ENCODE measurements around the gene PNKP.

Gene PNKP

GRCh38 chr19:49895566-49896297, 28.4 kb upstream of the PNKP start:
- Histone ChIP-seq H3K4me1 (ENCODE audit: control extremely low read depth in 1 of 4, control insufficient read depth in 4 of 4, insufficient read depth in 4 of 4, low read length in 3 of 4) (peaks cover 0 to 30% (median 30%) of the 10 kb centered on the region in 4 experiments), H3K4me3 (ENCODE audit: control insufficient read depth in 1 of 7, extremely low read depth in 1 of 7, insufficient read depth in 4 of 7, low read depth in 2 of 7, low read length in 6 of 7) (peak overlapping the region in 1 of 7 experiments; percentile 16), H3K9me3 (ENCODE audit: control extremely low read depth in 1 of 5, control insufficient read depth in 4 of 5, insufficient read depth in 2 of 5, low read depth in 1 of 5, low read length in 4 of 5) (no peaks in the 10 kb centered on the region), H3K36me3 (ENCODE audit: control insufficient read depth in 4 of 4, insufficient read depth in 4 of 4, low read length in 3 of 4) (no peaks in the 10 kb centered on the region), H3K27me3 (replicated peaks in 2 of 5; ENCODE audit: control insufficient read depth in 4 of 5, insufficient read depth in 5 of 5, low read length in 4 of 5) (peaks cover 0 to 9% (median 3%) of the 10 kb centered on the region in 5 experiments), H3K27ac (ENCODE audit: insufficient read depth in 1 of 2, low read depth in 1 of 2, low read length in 2 of 2, poor library complexity in 1 of 2, severe bottlenecking in 2 of 2) (no peak overlapping the region)
- DNase-seq = no peak
- WGBS (ENCODE audit: insufficient coverage) = 84% methylated on average over 11 of the region's 17 CpGs
- POLR2A ChIA-PET = no interaction called here
- CTCF ChIA-PET = interaction anchor here (1.1 to 1.7 kb wide), 3 partner anchors 19 to 34 kb away, joined by 3 to 5 read pairs (median 3); partner anchors contain the start of gene NUP62

GRCh38 chr19:49894879-49895565, 27.6 kb upstream of the PNKP start:
- no peak overlapping the region for H3K27ac ChIP-seq (ENCODE audit: insufficient read depth in 1 of 2, low read depth in 1 of 2, low read length in 2 of 2, poor library complexity in 1 of 2, severe bottlenecking in 2 of 2)
- H3K4me1 ChIP-seq (ENCODE audit: control extremely low read depth in 1 of 4, control insufficient read depth in 4 of 4, insufficient read depth in 4 of 4, low read length in 3 of 4) = peaks cover 0 to 34% (median 32%) of the 10 kb centered on the region in 4 experiments
- DNase-seq = no peak
- H3K27me3 ChIP-seq (replicated peaks in 2 of 5; ENCODE audit: control insufficient read depth in 4 of 5, insufficient read depth in 5 of 5, low read length in 4 of 5) = peaks cover 0 to 13% (median 3%) of the 10 kb centered on the region in 5 experiments
- H3K4me3 ChIP-seq (ENCODE audit: control insufficient read depth in 1 of 7, extremely low read depth in 1 of 7, insufficient read depth in 4 of 7, low read depth in 2 of 7, low read length in 6 of 7) = no peak overlapping the region
- no peaks in the 10 kb centered on the region for H3K9me3 ChIP-seq (ENCODE audit: control extremely low read depth in 1 of 5, control insufficient read depth in 4 of 5, insufficient read depth in 2 of 5, low read depth in 1 of 5, low read length in 4 of 5)
- 95% methylated on average over 12 of the region's 17 CpGs for WGBS (ENCODE audit: insufficient coverage)
- CTCF ChIA-PET = interaction anchor here (1.1 to 1.7 kb wide), 2 partner anchors 19 to 24 kb away, joined by 3 to 5 read pairs; no protein-coding TSS in a partner anchor
- POLR2A ChIA-PET = interaction anchor here (0.6 to 1.4 kb wide), 3 partner anchors 17 to 48 kb away, joined by 3 read pairs; partner anchors contain the start of genes AKT1S1, NUP62 and TBC1D17
- no peaks in the 10 kb centered on the region for H3K36me3 ChIP-seq (ENCODE audit: control insufficient read depth in 4 of 4, insufficient read depth in 4 of 4, low read length in 3 of 4)

- no peak for DNase-seq
- ChIA-PET POLR2A (interaction anchor here (0.6 to 1.4 kb wide), 4 partner anchors 17 to 694 kb away, joined by 3 read pairs; partner anchors contain the start of genes AKT1S1, NUP62 and TBC1D17), CTCF (interaction anchor here (1.2 kb wide), 1 partner anchor 24 kb away, joined by 4 read pairs; no protein-coding TSS in a partner anchor)
- Histone ChIP-seq H3K36me3 (ENCODE audit: control insufficient read depth in 4 of 4, insufficient read depth in 4 of 4, low read length in 3 of 4) (no peaks in the 10 kb centered on the region), H3K4me1 (ENCODE audit: control extremely low read depth in 1 of 4, control insufficient read depth in 4 of 4, insufficient read depth in 4 of 4, low read length in 3 of 4) (peaks cover 0 to 39% (median 33%) of the 10 kb centered on the region in 4 experiments), H3K9me3 (ENCODE audit: control extremely low read depth in 1 of 5, control insufficient read depth in 4 of 5, insufficient read depth in 2 of 5, low read depth in 1 of 5, low read length in 4 of 5) (no peaks in the 10 kb centered on the region), H3K27me3 (replicated peaks in 2 of 5; ENCODE audit: control insufficient read depth in 4 of 5, insufficient read depth in 5 of 5, low read length in 4 of 5) (peaks cover 0 to 21% (median 6%) of the 10 kb centered on the region in 5 experiments), H3K4me3 (ENCODE audit: control insufficient read depth in 1 of 7, extremely low read depth in 1 of 7, insufficient read depth in 4 of 7, low read depth in 2 of 7, low read length in 6 of 7) (no peak overlapping the region), H3K27ac (ENCODE audit: insufficient read depth in 1 of 2, low read depth in 1 of 2, low read length in 2 of 2, poor library complexity in 1 of 2, severe bottlenecking in 2 of 2) (no peak overlapping the region)
- WGBS (ENCODE audit: insufficient coverage) = 94% methylated on average over 11 of the region's 18 CpGs
These were observed 26.8 kb upstream of the PNKP start for GRCh38 chr19:49894011-49894664.

- Histone ChIP-seq H3K4me3 (ENCODE audit: control insufficient read depth in 1 of 7, extremely low read depth in 1 of 7, insufficient read depth in 4 of 7, low read depth in 2 of 7, low read length in 6 of 7) (no peak overlapping the region), H3K4me1 (ENCODE audit: control extremely low read depth in 1 of 4, control insufficient read depth in 4 of 4, insufficient read depth in 4 of 4, low read length in 3 of 4) (peaks cover 0 to 32% (median 25%) of the 10 kb centered on the region in 4 experiments), H3K27ac (ENCODE audit: insufficient read depth in 1 of 2, low read depth in 1 of 2, low read length in 2 of 2, poor library complexity in 1 of 2, severe bottlenecking in 2 of 2) (no peak overlapping the region), H3K36me3 (ENCODE audit: control insufficient read depth in 4 of 4, insufficient read depth in 4 of 4, low read length in 3 of 4) (peaks cover 0 to 3% (median 0%) of the 10 kb centered on the region in 4 experiments), H3K27me3 (replicated peaks in 2 of 5; ENCODE audit: control insufficient read depth in 4 of 5, insufficient read depth in 5 of 5, low read length in 4 of 5) (peaks cover 0 to 22% (median 6%) of the 10 kb centered on the region in 5 experiments), H3K9me3 (ENCODE audit: control extremely low read depth in 1 of 5, control insufficient read depth in 4 of 5, insufficient read depth in 2 of 5, low read depth in 1 of 5, low read length in 4 of 5) (no peaks in the 10 kb centered on the region)
- no peak for DNase-seq
- POLR2A ChIA-PET = no interaction called here
- no CpG with 5 or more reads among the region's 1 CpG for WGBS (ENCODE audit: insufficient coverage)
- CTCF ChIA-PET = interaction anchor here (0.7 to 1.8 kb wide), 3 partner anchors 11 to 20 kb away, joined by 3 to 5 read pairs (median 4); no protein-coding TSS in a partner anchor
These were observed 25.3 kb upstream of the PNKP start for GRCh38 chr19:49892716-49893115.

GRCh38 chr19:49891393-49891792, 24.0 kb upstream of the PNKP start:
- H3K4me3 ChIP-seq (ENCODE audit: control insufficient read depth in 1 of 7, extremely low read depth in 1 of 7, insufficient read depth in 4 of 7, low read depth in 2 of 7, low read length in 6 of 7) = no peak overlapping the region
- 95% methylated on average over 17 of the region's 17 CpGs for WGBS (ENCODE audit: insufficient coverage)
- H3K36me3 ChIP-seq (ENCODE audit: control insufficient read depth in 4 of 4, insufficient read depth in 4 of 4, low read length in 3 of 4) = peaks cover 0 to 10% (median 4%) of the 10 kb centered on the region in 4 experiments
- no peak overlapping the region for H3K27ac ChIP-seq (ENCODE audit: insufficient read depth in 1 of 2, low read depth in 1 of 2, low read length in 2 of 2, poor library complexity in 1 of 2, severe bottlenecking in 2 of 2)
- DNase-seq = no peak
- H3K27me3 ChIP-seq (replicated peaks in 2 of 5; ENCODE audit: control insufficient read depth in 4 of 5, insufficient read depth in 5 of 5, low read length in 4 of 5) = peaks cover 0 to 22% (median 6%) of the 10 kb centered on the region in 5 experiments
- ChIA-PET POLR2A (no interaction called here), CTCF (interaction anchor here (1.8 to 2.0 kb wide), 3 partner anchors 9 to 17 kb away, joined by 4 to 6 read pairs (median 5); no protein-coding TSS in a partner anchor)
- peaks cover 0 to 18% (median 12%) of the 10 kb centered on the region in 4 experiments for H3K4me1 ChIP-seq (ENCODE audit: control extremely low read depth in 1 of 4, control insufficient read depth in 4 of 4, insufficient read depth in 4 of 4, low read length in 3 of 4)
- H3K9me3 ChIP-seq (ENCODE audit: control extremely low read depth in 1 of 5, control insufficient read depth in 4 of 5, insufficient read depth in 2 of 5, low read depth in 1 of 5, low read length in 4 of 5) = no peaks in the 10 kb centered on the region

- ChIA-PET CTCF (interaction anchor here (0.8 to 2.0 kb wide), 4 partner anchors 9 to 161 kb away, joined by 3 to 6 read pairs (median 4); no protein-coding TSS in a partner anchor), POLR2A (interaction anchor here (1.2 to 1.3 kb wide), 2 partner anchors 14 to 40 kb away, joined by 4 to 10 read pairs; partner anchors contain the start of gene AKT1S1)
- Histone ChIP-seq H3K4me3 (ENCODE audit: control insufficient read depth in 1 of 7, extremely low read depth in 1 of 7, insufficient read depth in 4 of 7, low read depth in 2 of 7, low read length in 6 of 7) (peak overlapping the region in 4 of 7 experiments; percentile 26 to 55 (median 48)), H3K27ac (ENCODE audit: insufficient read depth in 1 of 2, low read depth in 1 of 2, low read length in 2 of 2, poor library complexity in 1 of 2, severe bottlenecking in 2 of 2) (no peak overlapping the region), H3K4me1 (ENCODE audit: control extremely low read depth in 1 of 4, control insufficient read depth in 4 of 4, insufficient read depth in 4 of 4, low read length in 3 of 4) (peaks cover 0 to 11% (median 5%) of the 10 kb centered on the region in 4 experiments), H3K9me3 (ENCODE audit: control extremely low read depth in 1 of 5, control insufficient read depth in 4 of 5, insufficient read depth in 2 of 5, low read depth in 1 of 5, low read length in 4 of 5) (no peaks in the 10 kb centered on the region), H3K36me3 (ENCODE audit: control insufficient read depth in 4 of 4, insufficient read depth in 4 of 4, low read length in 3 of 4) (peaks cover 0 to 10% (median 5%) of the 10 kb centered on the region in 4 experiments), H3K27me3 (replicated peaks in 2 of 5; ENCODE audit: control insufficient read depth in 4 of 5, insufficient read depth in 5 of 5, low read length in 4 of 5) (peaks cover 0 to 22% (median 6%) of the 10 kb centered on the region in 5 experiments)
- 29% methylated on average over 42 of the region's 69 CpGs for WGBS (ENCODE audit: insufficient coverage)
- DNase-seq = peak in 1 of 3 donors; percentile 56
These were observed 23.3 kb upstream of the PNKP start for GRCh38 chr19:49890349-49891311.

All from common myeloid progenitor, CD34-positive (primary cell).